HG03097 (cell line): Measurements from ENCODE around the gene RUFY1.
"Not testable (repeated sequence)": the region's sequence is repeated elsewhere in the genome, so short reads cannot be mapped to it uniquely, and the experiment has no call there.

Experiments used
- ATAC-seq: cut with Tn5 transposase; IDR thresholded peaks from one replicate; pipeline ENCODE4 v1.9.1; 2021; ENCODE audit not compliant: unreplicated experiment, low FRiP score

Gene RUFY1

GRCh38 chr5:179550511-179551342 is at the start of gene RUFY1:
Gene RUFY1, plus strand, starts transcription at chr5:179550554. Its CDS starts 16 bp downstream, at chr5:179550570.
- ATAC-seq = peak; percentile 87

- not testable (repeated sequence) for ATAC-seq
Observed at GRCh38 chr5:179501997-179502396, 48.4 kb upstream of the RUFY1 start.

GRCh38 chr5:179502420-179502819 is 47.9 kb upstream of the RUFY1 start:
- not testable (repeated sequence) for ATAC-seq

GRCh38 chr5:179504191-179504590 is 46.2 kb upstream of the RUFY1 start:
- ATAC-seq = no peak

- ATAC-seq = no peak
Observed at GRCh38 chr5:179504600-179505396, 45.6 kb upstream of the RUFY1 start.

- ATAC-seq = no peak
Observed at GRCh38 chr5:179505636-179506261, 44.6 kb upstream of the RUFY1 start.

GRCh38 chr5:179509239-179509638 is 41.1 kb upstream of the RUFY1 start:
- no peak for ATAC-seq

- no peak for ATAC-seq
Observed at GRCh38 chr5:179509845-179510244, 40.5 kb upstream of the RUFY1 start.

- ATAC-seq = no peak
Observed at GRCh38 chr5:179512452-179513000, 37.8 kb upstream of the RUFY1 start.

- not testable (repeated sequence) for ATAC-seq
Observed at GRCh38 chr5:179515501-179515900, 34.9 kb upstream of the RUFY1 start.

GRCh38 chr5:179516221-179516620 is 34.1 kb upstream of the RUFY1 start:
- ATAC-seq = no peak

GRCh38 chr5:179517746-179518145 is 32.6 kb upstream of the RUFY1 start:
- ATAC-seq = not testable (repeated sequence)

GRCh38 chr5:179518369-179518768 is 32.0 kb upstream of the RUFY1 start:
- ATAC-seq = not testable (repeated sequence)

GRCh38 chr5:179519416-179520070 is 30.8 kb upstream of the RUFY1 start:
- not testable (repeated sequence) for ATAC-seq

GRCh38 chr5:179522107-179522506 is 28.2 kb upstream of the RUFY1 start:
- not testable (repeated sequence) for ATAC-seq

GRCh38 chr5:179526978-179527377 is 23.4 kb upstream of the RUFY1 start:
- no peak for ATAC-seq

- ATAC-seq = no peak
Observed at GRCh38 chr5:179530069-179530998, 20.0 kb upstream of the RUFY1 start.

- ATAC-seq = no peak
Observed at GRCh38 chr5:179533024-179533423, 17.3 kb upstream of the RUFY1 start.

- ATAC-seq = no peak
Observed at GRCh38 chr5:179533907-179534306, 16.4 kb upstream of the RUFY1 start.
